ENCODE data around the gene TMEM204. TPM values are rescaled to one million over a fixed set of nuclear protein-coding genes. Genes with fewer than 3 reads are reported as not detected.

The TMEM204 gene
- total and polyA plus RNA-seq, 8 donors, result 2.7 to 45.8 (median 17.5) TPM

DNA sequence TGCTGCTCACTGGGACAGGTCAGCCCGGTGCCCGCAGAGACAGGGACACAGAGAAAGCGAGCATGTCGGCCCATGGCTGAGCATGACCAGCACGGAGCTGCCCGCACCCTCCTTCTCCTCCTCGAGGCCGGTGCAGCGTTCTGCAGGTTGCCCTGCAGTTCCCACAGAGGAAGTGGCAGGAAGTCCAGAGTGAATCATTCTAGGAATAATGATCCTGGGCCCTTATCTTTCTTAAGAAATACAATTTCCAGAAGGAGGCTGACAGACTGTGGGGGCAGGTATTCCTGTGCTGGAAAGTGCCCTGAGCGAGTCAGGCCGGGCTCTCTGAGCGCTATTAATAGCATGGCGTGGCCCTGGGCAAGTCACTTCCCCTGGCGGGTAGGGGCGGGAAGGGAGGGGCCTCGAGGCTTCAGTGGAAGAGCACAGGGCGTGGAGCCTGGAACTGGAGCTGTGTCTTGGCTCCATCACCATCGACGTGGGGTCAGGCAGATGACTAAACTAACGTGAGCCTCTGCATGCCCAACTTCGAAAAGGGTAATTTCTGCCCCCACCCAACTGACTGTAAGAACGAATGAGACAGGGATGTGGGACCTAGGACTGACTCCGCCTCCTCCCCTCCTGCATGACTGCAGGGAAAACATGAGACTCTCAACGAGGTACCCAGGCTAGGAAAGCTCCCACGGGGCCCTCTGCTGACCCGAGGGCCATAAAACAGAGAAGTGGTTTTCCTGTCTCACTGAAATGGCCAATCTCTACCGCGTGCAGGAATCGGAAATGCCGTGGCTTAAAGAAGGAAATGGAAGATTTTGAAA, 9.8 kb downstream of the TMEM204 start:
- no peaks in the 10 kb centered on the region for H3K9me3 ChIP-seq
- TF ChIP-seq EP300 (IDR thresholded peaks at IDR 0.05) (no peak), POLR2AphosphoS5 (IDR thresholded peaks at IDR 0.05) (peak in 1 of 3 donors; percentile 1)
- WGBS, 5 donors, result 48 to 63% (median 52%) methylated on average over 30 of the region's 30 CpGs
- peaks cover 31 to 85% (median 57%) of the 10 kb centered on the region in 4 donors for H3K4me1 ChIP-seq
- peak; percentile 32 to 66 for DNase-seq
- H3K4me3 ChIP-seq, result no peak overlapping the region
- no peaks in the 10 kb centered on the region for H3K27me3 ChIP-seq
- peak overlapping the region; percentile 37 to 88 (median 84) for H3K27ac ChIP-seq
- intact Hi-C loops (cut with DNase I; ENCODE audit: low total_unique reads), result no loop called here
- peaks cover 15 to 72% (median 53%) of the 10 kb centered on the region in 4 donors for H3K36me3 ChIP-seq

- Histone ChIP-seq H3K4me3 (peak overlapping the region in 2 of 4 donors; percentile 8 to 13), H3K27ac (peak overlapping the region; percentile 60 to 88 (median 84)), H3K36me3 (peaks cover 7 to 70% (median 50%) of the 10 kb centered on the region in 4 donors), H3K4me1 (peaks cover 33 to 79% (median 56%) of the 10 kb centered on the region in 4 donors), H3K9me3 (no peaks in the 10 kb centered on the region), H3K27me3 (no peaks in the 10 kb centered on the region)
- DNase-seq, result peak in 1 of 2 donors; percentile 60
- TF ChIP-seq EP300 (IDR thresholded peaks at IDR 0.05) (no peak), POLR2A (IDR thresholded peaks at IDR 0.05) (no peak), POLR2AphosphoS5 (IDR thresholded peaks at IDR 0.05) (peak; percentile 13 to 21 (median 18)), CTCF (IDR thresholded peaks at IDR 0.05) (no peak)
- intact Hi-C loops (cut with DNase I; ENCODE audit: low total_unique reads), result no loop called here
- 48 to 70% (median 63%) methylated on average over 26 of the region's 26 CpGs for WGBS, 5 donors
These were observed 11.9 kb downstream of the TMEM204 start for GRCh38 chr16:1545044-1546040.

DNA sequence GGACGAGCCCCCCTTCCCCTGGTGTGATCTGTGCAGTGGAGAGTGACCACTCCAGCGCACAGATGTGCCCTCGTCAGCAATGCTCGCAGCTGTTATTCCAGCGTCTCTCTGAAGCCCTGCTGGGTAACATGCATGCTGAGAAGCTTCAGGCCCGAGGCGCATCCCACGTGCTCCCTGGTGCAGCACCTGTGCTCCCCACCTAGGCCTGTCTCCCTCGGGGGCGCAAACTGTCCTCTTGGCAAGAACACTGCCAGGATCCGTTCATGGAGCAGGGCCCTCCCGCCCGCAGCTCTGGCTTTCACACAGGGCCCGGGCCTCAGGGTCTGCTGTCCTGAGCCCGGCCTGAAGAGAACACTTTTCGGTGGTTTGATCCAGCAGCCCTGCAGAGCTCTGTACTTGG, 13.0 kb downstream of the TMEM204 start:
- peaks cover 36 to 88% (median 63%) of the 10 kb centered on the region in 4 donors for H3K4me1 ChIP-seq
- intact Hi-C loops (cut with DNase I; ENCODE audit: low total_unique reads), result no loop called here
- no peak for DNase-seq
- peaks cover 3 to 70% (median 53%) of the 10 kb centered on the region in 4 donors for H3K36me3 ChIP-seq
- TF ChIP-seq CTCF (IDR thresholded peaks at IDR 0.05) (no peak), POLR2AphosphoS5 (IDR thresholded peaks at IDR 0.05) (no peak), POLR2A (IDR thresholded peaks at IDR 0.05) (no peak), EP300 (IDR thresholded peaks at IDR 0.05) (no peak)
- H3K27ac ChIP-seq, result peak overlapping the region; percentile 20 to 88 (median 84)
- no peaks in the 10 kb centered on the region for H3K9me3 ChIP-seq
- H3K27me3 ChIP-seq, result no peaks in the 10 kb centered on the region
- WGBS, 5 donors, result 85 to 96% (median 91%) methylated on average over 14 to 16 of the region's 16 CpGs
- H3K4me3 ChIP-seq, result no peak overlapping the region

GRCh38 chr16:1548233-1548632, 14.8 kb downstream of the TMEM204 start:
- H3K27me3 ChIP-seq, result no peaks in the 10 kb centered on the region
- DNase-seq, result no peak
- no peaks in the 10 kb centered on the region for H3K9me3 ChIP-seq
- peaks cover 3 to 66% (median 46%) of the 10 kb centered on the region in 4 donors for H3K36me3 ChIP-seq
- WGBS, 5 donors, result 58 to 75% (median 70%) methylated on average over 5 of the region's 5 CpGs
- TF ChIP-seq POLR2AphosphoS5 (IDR thresholded peaks at IDR 0.05), result no peak
- no peak for TF ChIP-seq POLR2A (IDR thresholded peaks at IDR 0.05)
- no peak for TF ChIP-seq EP300 (IDR thresholded peaks at IDR 0.05)
- TF ChIP-seq CTCF (IDR thresholded peaks at IDR 0.05), result no peak
- intact Hi-C loops (cut with DNase I; ENCODE audit: low total_unique reads), result no loop called here
- no peak overlapping the region for H3K4me3 ChIP-seq
- peaks cover 32 to 72% (median 56%) of the 10 kb centered on the region in 4 donors for H3K4me1 ChIP-seq
- H3K27ac ChIP-seq, result peak overlapping the region in 4 of 5 donors; percentile 25 to 88 (median 57)
